Stimulated activated CD4-positive, alpha-beta T cell treated with anti-CD3 and anti-CD28 coated beads, Interleukin-1b, Interleukin-23, amount 100 ng/mL, for 4 hours (primary cell): Measurements from ENCODE around the gene MOCS1.

Experiments
- DNase-seq, 2 donors: peaks; one replicate each; pipeline ENCODE4 v3.0.0-alpha.2; 2020; ENCODE audit warnings: low read depth in 2 of 2

Gene MOCS1

GRCh38 chr6:39876826-39877225, 57.4 kb downstream of the MOCS1 start:
- DNase-seq: no peak

GRCh38 chr6:39876111-39876510, 58.2 kb downstream of the MOCS1 start:
- no peak for DNase-seq

- no peak for DNase-seq
These were observed 60.8 kb downstream of the MOCS1 start for GRCh38 chr6:39873439-39873838.

GRCh38 chr6:39870950-39871349, 63.3 kb downstream of the MOCS1 start:
- DNase-seq: no peak

GRCh38 chr6:39867592-39867991, 66.7 kb downstream of the MOCS1 start:
- no peak for DNase-seq

- peak; percentile 28 to 47 for DNase-seq
These were observed 69.0 kb downstream of the MOCS1 start for GRCh38 chr6:39865011-39865888.

GRCh38 chr6:39861663-39862062, 72.6 kb downstream of the MOCS1 start:
- no peak for DNase-seq

- DNase-seq: no peak
These were observed 75.2 kb downstream of the MOCS1 start for GRCh38 chr6:39859025-39859424.

GRCh38 chr6:39855356-39855995, 78.8 kb downstream of the MOCS1 start:
- no peak for DNase-seq
